ENCODE measurements around the gene DEAF1. TPM values are rescaled to one million over a fixed set of nuclear protein-coding genes. Genes with fewer than 3 reads are reported as not detected.
A peak's percentile ranks its signal among the peaks of the same experiment; 100 is the strongest.

The DEAF1 gene
- total RNA-seq, 1 experiment from 2014 or later: 62.2 TPM

- ATAC-seq: peak; percentile 32
Measured at GRCh38 chr11:629237-629583, 65.8 kb downstream of the DEAF1 start.

GRCh38 chr11:628056-628455 lies 67.0 kb downstream of the DEAF1 start:
- TF ChIP-seq AR (CRISPR knock-in tag; IDR thresholded peaks at IDR 0.05) (no peak), PREB (CRISPR knock-in tag; IDR thresholded peaks at IDR 0.05; ENCODE audit: borderline replicate concordance) (no peak), CTCF (IDR thresholded peaks at IDR 0.05) (no peak), SOX15 (CRISPR knock-in tag; IDR thresholded peaks at IDR 0.05) (no peak), ATF3 (CRISPR knock-in tag; conservative IDR thresholded peaks at IDR 0.05) (no peak), ZSCAN18 (CRISPR knock-in tag; IDR thresholded peaks at IDR 0.05) (no peak), STAT6 (CRISPR knock-in tag; conservative IDR thresholded peaks at IDR 0.05; ENCODE audit: low read depth) (no peak), JAZF1 (CRISPR knock-in tag; IDR thresholded peaks at IDR 0.05) (no peak), MLX (CRISPR knock-in tag; IDR thresholded peaks at IDR 0.05) (no peak), IRF1 (CRISPR knock-in tag; IDR thresholded peaks at IDR 0.05) (no peak)
- ATAC-seq (no peak), DNase-seq (ENCODE audit: low spot score) (peak; percentile 16)
- ChIA-PET POLR2A (no interaction called here), CTCF (no interaction called here)
- Mint-ChIP-seq H3K27ac (no peak overlapping the region), H3K4me1 (peaks cover 13% of the 10 kb centered on the region), H3K4me3 (peak overlapping the region; percentile 64), H3K36me3 (no peaks in the 10 kb centered on the region), H3K27me3 (ENCODE audit: low read depth) (peaks cover 27% of the 10 kb centered on the region), H3K9me3 (no peaks in the 10 kb centered on the region)

More at GRCh38 chr11:629237-629583, 65.8 kb downstream of the DEAF1 start:
- ChIA-PET POLR2A (no interaction called here), CTCF (interaction anchor here (0.6 to 1.6 kb wide), 4 partner anchors 10 to 91 kb away, joined by 3 to 5 read pairs (median 3); no protein-coding TSS in a partner anchor)
- Mint-ChIP-seq H3K9me3 (no peaks in the 10 kb centered on the region), H3K36me3 (no peaks in the 10 kb centered on the region), H3K4me1 (peaks cover 13% of the 10 kb centered on the region), H3K27me3 (ENCODE audit: low read depth) (peaks cover 27% of the 10 kb centered on the region), H3K27ac (peak overlapping the region; percentile 34), H3K4me3 (peak overlapping the region; percentile 55)
- no peak for TF ChIP-seq TEAD4 (CRISPR knock-in tag; IDR thresholded peaks at IDR 0.05)
- peak; percentile 16 for DNase-seq (ENCODE audit: low spot score)

Measured in WTC11 (cell line).